Measurements from ENCODE around the gene YBEY. TPM values are rescaled to one million over a fixed set of nuclear protein-coding genes. Genes with fewer than 3 reads are reported as not detected.

Gene YBEY
- total RNA-seq, 1 experiment from 2014 or later = 18.8 TPM

GRCh38 chr21:46266946-46267345, 19.2 kb upstream of the YBEY start:
- Histone ChIP-seq H3K36me3 (ENCODE audit: insufficient read depth, low read length, poor library complexity, severe bottlenecking) (peaks cover 65% of the 10 kb centered on the region), H3K4me3 (ENCODE audit: low read depth, low read length, poor library complexity, severe bottlenecking) (no peak overlapping the region), H3K27ac (ENCODE audit: low read depth, low read length, poor library complexity, severe bottlenecking) (no peak overlapping the region), H3K27me3 (replicated peaks; ENCODE audit: insufficient read depth, low read depth, low read length, poor library complexity) (no peaks in the 10 kb centered on the region), H3K9me3 (ENCODE audit: low read depth, low read length, poor library complexity, severe bottlenecking) (no peaks in the 10 kb centered on the region), H3K4me1 (ENCODE audit: insufficient read depth, low read length, poor library complexity, severe bottlenecking) (no peaks in the 10 kb centered on the region)
- no TSS peak for BruUV-seq (replicated peaks)
- ChIA-PET CTCF (no interaction called here), POLR2A (ENCODE audit: low non-redundant PET) (no interaction called here)
- TF ChIP-seq CTCF (conservative IDR thresholded peaks at IDR 0.05; ENCODE audit: low read depth, low read length) (no peak), EZH2 (IDR thresholded peaks at IDR 0.05; ENCODE audit: borderline replicate concordance, low read depth, low read length, poor library complexity, severe bottlenecking) (no peak)
- no peak for DNase-seq (ENCODE audit: low spot score)
- intact Hi-C loops (cut with micrococcal nuclease; ENCODE audit: unreplicated experiment) = no loop called here

- Histone ChIP-seq H3K4me3 (ENCODE audit: low read depth, low read length, poor library complexity, severe bottlenecking) (no peak overlapping the region), H3K27me3 (replicated peaks; ENCODE audit: insufficient read depth, low read depth, low read length, poor library complexity) (no peaks in the 10 kb centered on the region), H3K27ac (ENCODE audit: low read depth, low read length, poor library complexity, severe bottlenecking) (no peak overlapping the region), H3K4me1 (ENCODE audit: insufficient read depth, low read length, poor library complexity, severe bottlenecking) (no peaks in the 10 kb centered on the region), H3K36me3 (ENCODE audit: insufficient read depth, low read length, poor library complexity, severe bottlenecking) (peaks cover 75% of the 10 kb centered on the region), H3K9me3 (ENCODE audit: low read depth, low read length, poor library complexity, severe bottlenecking) (no peaks in the 10 kb centered on the region)
- TF ChIP-seq EZH2 (IDR thresholded peaks at IDR 0.05; ENCODE audit: borderline replicate concordance, low read depth, low read length, poor library complexity, severe bottlenecking) = no peak
- TF ChIP-seq CTCF (conservative IDR thresholded peaks at IDR 0.05; ENCODE audit: low read depth, low read length) = no peak
- ChIA-PET CTCF (no interaction called here), POLR2A (ENCODE audit: low non-redundant PET) (no interaction called here)
- no TSS peak for BruUV-seq (replicated peaks)
- intact Hi-C loops (cut with micrococcal nuclease; ENCODE audit: unreplicated experiment) = no loop called here
- no peak for DNase-seq (ENCODE audit: low spot score)
These were observed 17.8 kb upstream of the YBEY start for GRCh38 chr21:46268371-46268770.

GRCh38 chr21:46269466-46269865, 16.7 kb upstream of the YBEY start:
- CTCF ChIA-PET = no interaction called here
- DNase-seq (ENCODE audit: low spot score) = no peak
- intact Hi-C loops (cut with micrococcal nuclease; ENCODE audit: unreplicated experiment) = no loop called here
- Histone ChIP-seq H3K4me1 (ENCODE audit: insufficient read depth, low read length, poor library complexity, severe bottlenecking) (no peaks in the 10 kb centered on the region), H3K36me3 (ENCODE audit: insufficient read depth, low read length, poor library complexity, severe bottlenecking) (peaks cover 82% of the 10 kb centered on the region), H3K4me3 (ENCODE audit: low read depth, low read length, poor library complexity, severe bottlenecking) (no peak overlapping the region), H3K27ac (ENCODE audit: low read depth, low read length, poor library complexity, severe bottlenecking) (no peak overlapping the region), H3K9me3 (ENCODE audit: low read depth, low read length, poor library complexity, severe bottlenecking) (no peaks in the 10 kb centered on the region), H3K27me3 (replicated peaks; ENCODE audit: insufficient read depth, low read depth, low read length, poor library complexity) (no peaks in the 10 kb centered on the region)
- TF ChIP-seq CTCF (conservative IDR thresholded peaks at IDR 0.05; ENCODE audit: low read depth, low read length) (no peak), EZH2 (IDR thresholded peaks at IDR 0.05; ENCODE audit: borderline replicate concordance, low read depth, low read length, poor library complexity, severe bottlenecking) (no peak)
- POLR2A ChIA-PET (ENCODE audit: low non-redundant PET) = no interaction called here
- no TSS peak for BruUV-seq (replicated peaks)
